Left colon (tissue), 2 donors: ENCODE results near the gene LRRC70. TPM values are rescaled to one million over a fixed set of nuclear protein-coding genes. Genes with fewer than 3 reads are reported as not detected.
A peak's percentile ranks its signal among the peaks of the same experiment; 100 is the strongest.

Experiments
- ATAC-seq: fragments of 200-7000 bp; cut with Tn5 transposase; one replicate; pipeline ENCODE4 v1.9.1; 2020; ENCODE audit warnings: mild to moderate bottlenecking, moderate library complexity
- DNase-seq, 2 donors: peaks; one replicate each; pipeline ENCODE4 v3.0.0-alpha.2; 2020
- intact Hi-C, 2 donors: fragments of 100-400 bp; cut with DNase I in 1 of 2; cut with micrococcal nuclease in 1 of 2; formaldehyde crosslinking; loops; one replicate each; pipeline versions ENCODE4 v1.11.2 to v1.14.0; 2022; cut with DNase I, micrococcal nuclease
- total RNA-seq, 2 donors: library from RNA; stranded (reverse); fragmentation: NEBNext Ultra II Directional; extraction: Animal tissue kit (Norgen Biotek cat#: 25700); gene quantifications; one replicate each; pipeline ENCODE4 v1.2.1, GENCODE V29; 2021
- donor health status: DM: no; HTN: no; CAD: no.
- donor health status: DM: yes; HTN: yes; CAD: no.

Gene LRRC70
- total RNA-seq, 2 donors from 2014 or later = 1.9 to 2.4 TPM

DNA sequence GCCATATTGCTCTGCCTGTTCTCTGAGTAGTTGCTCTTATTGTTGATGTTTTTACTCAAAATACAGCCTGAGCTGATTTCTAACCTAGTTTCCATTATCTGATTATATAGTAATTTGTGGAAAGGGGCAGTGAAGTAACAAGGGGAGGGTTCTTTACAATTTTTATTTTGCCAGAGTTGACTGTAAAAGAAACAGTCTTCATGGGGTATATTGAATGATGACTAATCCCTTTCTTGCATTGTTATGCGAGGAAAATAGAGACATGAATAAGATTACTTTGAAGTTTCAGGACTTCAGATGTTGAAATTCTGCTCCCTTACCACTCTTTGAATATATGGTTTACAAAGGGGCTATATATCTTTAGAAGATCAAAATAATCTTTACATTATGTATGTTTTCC is 9.1 kb upstream of the LRRC70 start:
- DNase-seq = no peak
- intact Hi-C loops = no loop called here
- ATAC-seq = no peak

DNA sequence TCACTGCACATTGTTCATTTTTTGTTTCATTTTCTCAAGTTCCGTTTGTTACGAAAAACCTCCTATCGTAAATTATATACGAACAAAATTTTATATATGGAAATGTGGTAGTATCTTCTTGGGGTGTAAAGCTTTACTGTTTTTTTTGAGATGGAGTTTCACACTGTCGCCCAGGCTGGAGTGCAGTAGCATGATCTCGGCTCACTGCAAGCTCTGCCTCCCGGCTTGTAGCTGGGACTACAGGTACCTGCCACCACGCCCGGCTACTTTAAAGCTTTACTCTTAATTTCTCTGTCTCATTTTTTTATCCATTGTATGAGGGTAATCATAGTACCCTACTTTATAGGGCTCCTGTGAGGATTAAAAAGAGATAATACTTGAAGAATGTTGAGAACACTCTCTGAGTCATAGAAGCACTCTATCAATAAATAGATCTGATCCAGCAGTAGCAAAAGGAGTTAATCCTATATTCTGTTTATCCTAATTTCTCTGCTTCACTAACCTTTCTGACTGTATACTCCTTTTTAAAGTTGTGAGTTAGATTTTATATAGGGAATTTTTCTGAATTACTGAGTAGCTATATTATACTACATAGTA is 5.6 kb upstream of the LRRC70 start:
- intact Hi-C loops = no loop called here
- ATAC-seq (no peak), DNase-seq (no peak)

DNA sequence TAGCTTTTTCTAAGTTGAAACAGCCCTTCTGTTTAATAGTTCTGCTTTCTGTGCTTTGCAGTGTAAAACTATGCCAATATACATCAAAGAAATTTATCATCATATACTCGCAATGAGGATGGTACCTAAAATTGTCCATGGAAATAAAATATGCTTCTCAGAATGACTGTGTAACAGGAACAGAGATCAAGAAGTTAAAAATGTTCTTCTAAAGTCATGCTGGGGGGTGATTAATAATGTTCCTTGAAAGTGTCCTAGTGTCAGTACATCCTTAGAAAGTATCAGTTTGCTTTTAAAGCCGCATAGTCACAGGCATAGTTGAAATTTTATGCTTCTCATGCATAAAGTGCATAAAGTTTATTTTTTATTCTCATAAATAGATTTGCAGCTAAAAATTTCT is 4.0 kb upstream of the LRRC70 start:
- DNase-seq (no peak), ATAC-seq (no peak)
- intact Hi-C loops = no loop called here

DNA sequence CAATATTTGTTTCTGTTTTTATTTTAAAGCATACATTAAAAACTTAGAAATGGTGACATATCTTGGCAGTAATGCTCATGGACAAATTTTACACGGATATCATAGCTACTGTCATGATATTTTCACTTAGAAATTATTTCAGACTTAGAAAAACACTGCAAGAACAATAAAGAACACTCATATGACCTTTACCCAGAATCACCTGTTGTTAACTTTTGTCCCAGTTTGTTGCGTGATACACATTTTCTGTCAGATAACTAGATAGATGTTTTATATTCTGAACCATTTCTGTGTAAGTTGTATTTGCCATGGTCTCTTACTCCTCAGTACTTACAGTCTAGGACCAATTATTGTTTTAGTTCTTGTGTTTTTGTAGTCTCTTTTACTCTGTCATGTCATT is 3.6 kb upstream of the LRRC70 start:
- ATAC-seq (peak; percentile 36), DNase-seq (no peak)
- intact Hi-C loops = no loop called here

DNA sequence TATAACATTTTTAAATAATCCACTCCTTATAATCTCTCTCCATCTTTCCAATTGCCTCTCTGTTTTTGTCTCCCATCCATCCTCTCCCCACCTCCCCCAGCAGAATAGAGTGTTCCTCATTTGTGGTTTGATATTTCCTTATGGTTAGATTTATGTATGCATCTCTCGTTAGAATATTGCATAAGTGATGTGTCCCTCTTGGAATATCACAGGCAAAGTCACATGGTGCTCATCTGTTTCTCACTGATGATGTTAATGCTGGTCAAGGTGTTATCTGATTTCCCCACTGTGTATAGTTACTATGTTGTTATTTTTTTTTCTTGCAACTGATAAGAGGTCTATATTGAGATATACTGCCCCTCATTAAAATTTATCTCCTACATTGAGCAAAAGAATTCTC is 3.1 kb upstream of the LRRC70 start:
- ATAC-seq (no peak), DNase-seq (no peak)
- intact Hi-C loops = no loop called here

DNA sequence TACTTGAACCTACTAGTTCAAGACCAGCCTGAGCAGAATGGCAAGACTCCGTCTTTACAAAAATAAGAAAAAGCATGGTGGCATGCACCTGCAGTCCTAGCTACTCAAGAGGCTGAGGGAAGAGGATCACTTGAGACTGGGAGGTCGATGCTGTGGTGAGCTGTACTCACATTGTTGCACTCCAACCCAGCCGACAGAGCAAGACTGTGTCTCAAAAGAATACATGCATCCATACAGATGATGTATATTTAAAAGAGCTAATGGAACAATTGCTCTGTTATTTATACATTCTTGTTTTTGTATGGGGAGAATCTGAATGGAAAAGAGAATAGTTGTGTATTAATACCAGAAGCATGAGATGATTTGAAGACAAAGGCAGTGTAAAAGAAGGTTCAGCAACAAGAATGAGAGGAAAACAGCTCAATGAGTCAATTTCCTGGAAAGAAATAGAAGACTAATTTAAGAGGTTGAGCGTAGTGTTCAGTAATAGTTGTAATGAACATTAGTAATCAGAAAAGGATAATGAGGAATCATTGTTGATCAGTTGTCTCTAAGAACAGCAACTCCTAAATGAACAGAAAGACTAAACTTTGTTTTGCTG is 1.9 kb upstream of the LRRC70 start:
- DNase-seq (no peak), ATAC-seq (no peak)
- intact Hi-C loops = no loop called here

DNA sequence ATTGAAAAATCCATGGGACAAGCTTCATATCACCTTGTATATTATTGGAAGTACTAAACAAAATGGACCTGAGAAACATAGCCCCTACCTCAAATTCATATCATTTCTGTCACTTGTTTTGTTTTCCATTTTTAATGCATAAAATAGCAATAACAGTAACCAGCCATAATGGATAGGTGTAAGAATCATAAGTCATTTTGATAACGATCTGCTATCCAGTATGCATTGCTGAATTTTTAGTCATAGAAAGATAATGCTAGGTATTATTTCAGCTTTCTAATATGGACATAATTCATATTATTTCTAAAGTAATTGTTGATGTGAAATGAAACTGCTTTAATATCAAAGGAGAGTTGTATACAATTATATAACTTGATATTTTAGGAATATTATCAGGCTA is 1.1 kb upstream of the LRRC70 start:
- DNase-seq (no peak), ATAC-seq (no peak)
- intact Hi-C loops = no loop called here

DNA sequence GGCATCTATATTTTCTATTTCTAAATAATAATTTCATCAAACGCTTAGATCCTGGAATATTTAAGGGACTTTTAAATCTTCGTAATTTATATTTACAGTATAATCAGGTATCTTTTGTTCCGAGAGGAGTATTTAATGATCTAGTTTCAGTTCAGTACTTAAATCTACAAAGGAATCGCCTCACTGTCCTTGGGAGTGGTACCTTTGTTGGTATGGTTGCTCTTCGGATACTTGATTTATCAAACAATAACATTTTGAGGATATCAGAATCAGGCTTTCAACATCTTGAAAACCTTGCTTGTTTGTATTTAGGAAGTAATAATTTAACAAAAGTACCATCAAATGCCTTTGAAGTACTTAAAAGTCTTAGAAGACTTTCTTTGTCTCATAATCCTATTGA is 1.1 kb downstream of the LRRC70 start:
- intact Hi-C loops = no loop called here
- ATAC-seq = no peak
- DNase-seq = no peak

DNA sequence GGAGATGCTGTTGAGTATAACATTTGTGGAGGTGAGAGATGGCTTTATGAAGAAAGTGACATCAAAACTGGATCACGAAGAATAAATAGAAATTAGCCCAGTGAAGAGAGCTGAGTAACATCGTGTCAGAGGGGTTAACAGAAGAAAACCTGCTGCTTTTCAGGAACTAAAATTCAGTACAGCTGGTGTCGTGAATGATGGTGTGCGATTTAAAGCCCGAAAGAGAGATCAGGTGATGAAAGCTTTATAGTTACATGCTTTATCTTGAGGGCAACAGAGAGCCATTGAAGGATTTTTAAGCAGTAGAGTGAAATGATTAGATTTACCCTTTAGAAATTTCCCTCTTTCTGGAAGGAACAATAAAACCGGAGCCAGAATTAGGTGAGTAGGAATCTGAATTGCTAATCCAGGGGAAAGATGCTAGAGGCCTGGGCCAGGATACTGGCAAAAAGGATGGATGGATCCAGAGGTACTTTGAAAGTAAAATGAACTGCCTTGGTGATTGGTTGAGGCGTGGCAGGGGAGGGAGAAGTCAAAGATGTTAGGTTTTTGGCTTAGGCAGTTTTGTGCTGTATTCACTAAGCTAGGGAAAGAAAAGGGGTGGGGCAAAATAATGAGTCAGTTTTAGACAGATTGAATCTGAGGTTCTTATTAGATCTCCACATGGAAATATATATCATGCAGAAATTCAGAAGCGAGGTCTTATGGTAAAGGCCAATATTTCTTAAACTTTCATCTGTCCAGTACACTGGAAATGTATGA is 3.4 kb downstream of the LRRC70 start:
- ATAC-seq (no peak), DNase-seq (no peak)
- intact Hi-C loops = no loop called here

DNA sequence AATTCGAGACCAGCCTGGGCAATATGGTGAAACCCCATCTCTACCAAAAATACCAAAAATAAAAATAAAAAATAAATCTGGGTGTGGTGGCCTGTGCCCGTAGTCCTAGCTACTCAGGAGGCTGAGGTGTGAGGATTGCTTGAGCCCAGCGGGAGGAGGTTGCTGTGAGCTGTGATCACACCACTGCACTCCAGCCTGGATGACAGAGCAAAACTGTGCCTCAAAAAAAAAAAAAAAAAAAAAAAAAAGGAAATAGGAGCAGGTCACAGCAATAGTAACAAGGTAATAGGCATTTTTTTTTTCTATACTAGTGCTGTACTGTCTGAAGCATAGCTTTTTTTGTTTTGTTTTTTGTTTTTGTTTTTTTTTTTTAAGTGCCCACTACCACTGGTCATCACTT is 5.8 kb downstream of the LRRC70 start:
- intact Hi-C loops = no loop called here
- DNase-seq (no peak), ATAC-seq (no peak)

DNA sequence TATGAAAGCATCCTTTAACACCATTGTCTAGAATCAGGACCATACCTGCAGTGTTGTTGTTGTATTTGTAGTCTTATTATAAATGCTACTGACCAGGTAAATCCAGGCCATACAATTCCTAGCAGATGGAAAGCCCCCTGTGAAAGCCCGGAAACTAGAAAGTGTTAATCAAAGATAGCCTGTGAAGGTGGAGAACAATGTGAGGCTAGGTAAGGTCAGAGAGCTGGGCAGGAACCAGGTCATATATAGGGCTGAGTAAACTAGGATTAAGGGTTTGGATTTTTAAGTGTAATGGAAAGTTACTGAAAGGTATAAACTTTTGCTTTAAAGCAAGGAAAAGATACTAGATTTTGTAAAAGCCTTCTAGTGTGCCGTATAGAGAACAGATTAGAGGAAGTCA is 6.7 kb downstream of the LRRC70 start:
- intact Hi-C loops = no loop called here
- no peak for ATAC-seq
- DNase-seq = no peak

DNA sequence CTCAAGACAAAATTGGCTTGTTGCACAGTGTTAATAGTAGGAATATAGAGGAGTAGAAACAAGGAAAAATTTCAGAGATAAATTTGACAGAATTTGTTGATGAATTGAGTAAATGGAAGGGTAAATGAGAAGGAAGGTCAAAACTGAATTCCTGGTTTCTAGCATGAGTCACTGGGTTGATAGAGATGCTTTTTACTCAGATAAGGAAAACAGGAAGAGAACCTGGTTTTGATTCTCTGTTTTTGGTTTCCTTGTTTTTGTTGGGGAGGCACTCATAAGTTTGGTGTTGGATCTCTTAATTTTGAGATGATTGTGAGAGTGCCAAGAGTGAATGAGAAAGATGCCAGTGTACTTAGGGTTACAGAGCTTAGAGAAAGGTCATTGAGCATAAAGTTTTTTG is 7.1 kb downstream of the LRRC70 start:
- DNase-seq (no peak), ATAC-seq (no peak)
- intact Hi-C loops = no loop called here

DNA sequence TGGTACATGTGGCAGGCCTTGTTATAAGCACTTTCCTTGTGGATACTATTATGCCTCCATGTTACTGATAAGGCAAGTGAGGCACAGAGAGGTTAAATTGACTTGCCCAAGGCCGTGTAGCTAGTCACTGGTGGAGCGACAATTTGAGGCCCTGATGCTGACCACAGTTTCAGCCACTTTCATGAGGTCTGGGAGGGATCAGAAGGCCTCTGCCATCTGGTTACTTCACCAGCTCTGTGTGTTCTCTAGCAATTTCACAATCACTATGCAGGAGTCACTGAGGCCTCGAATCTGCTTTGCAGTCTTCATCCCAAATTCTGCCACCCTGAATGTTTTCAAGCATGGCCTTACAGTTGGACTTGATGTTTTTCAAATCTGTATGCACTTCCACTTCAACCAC is 9.1 kb downstream of the LRRC70 start:
- intact Hi-C loops = no loop called here
- ATAC-seq (no peak), DNase-seq (no peak)

DNA sequence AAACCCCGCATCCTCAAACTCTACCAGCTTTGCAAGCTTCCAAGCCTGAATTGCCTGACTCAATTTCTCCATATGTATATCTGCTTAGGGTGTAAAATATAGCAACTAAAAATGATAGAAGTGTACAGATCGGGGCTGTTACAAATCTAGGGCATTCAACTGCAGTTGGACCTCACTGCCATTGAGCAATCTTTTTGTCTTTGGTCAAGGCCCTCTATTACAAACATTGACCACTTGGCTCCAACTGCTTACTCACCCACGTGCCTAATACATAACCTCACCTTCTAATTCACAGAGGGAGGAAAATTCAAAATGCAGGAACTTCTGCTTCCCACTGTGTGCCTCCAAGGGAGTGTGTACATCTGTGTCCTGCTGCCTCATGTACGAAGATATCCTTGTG is 10.0 kb downstream of the LRRC70 start:
- no peak for DNase-seq
- ATAC-seq = no peak
- intact Hi-C loops = no loop called here

DNA sequence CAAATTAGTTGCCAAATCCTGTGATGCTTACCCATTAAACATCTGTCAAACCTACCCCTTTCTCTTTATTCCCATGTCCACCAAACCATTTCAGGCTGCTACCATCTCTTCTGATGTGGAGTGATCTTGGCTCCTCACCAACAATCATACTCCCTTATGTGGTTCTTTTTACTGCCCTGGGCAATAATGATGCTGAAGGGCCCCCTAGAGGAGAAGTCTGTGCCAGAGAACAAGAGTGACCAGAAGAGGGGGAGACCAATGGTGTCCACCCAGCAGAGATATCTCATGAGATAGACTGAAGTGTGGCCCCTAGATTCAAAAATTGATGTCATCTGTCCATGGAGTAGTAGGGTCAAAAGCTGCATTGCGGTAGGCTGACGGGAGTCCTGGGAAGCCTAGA is 10.9 kb downstream of the LRRC70 start:
- ATAC-seq = no peak
- intact Hi-C loops = no loop called here
- DNase-seq = no peak

DNA sequence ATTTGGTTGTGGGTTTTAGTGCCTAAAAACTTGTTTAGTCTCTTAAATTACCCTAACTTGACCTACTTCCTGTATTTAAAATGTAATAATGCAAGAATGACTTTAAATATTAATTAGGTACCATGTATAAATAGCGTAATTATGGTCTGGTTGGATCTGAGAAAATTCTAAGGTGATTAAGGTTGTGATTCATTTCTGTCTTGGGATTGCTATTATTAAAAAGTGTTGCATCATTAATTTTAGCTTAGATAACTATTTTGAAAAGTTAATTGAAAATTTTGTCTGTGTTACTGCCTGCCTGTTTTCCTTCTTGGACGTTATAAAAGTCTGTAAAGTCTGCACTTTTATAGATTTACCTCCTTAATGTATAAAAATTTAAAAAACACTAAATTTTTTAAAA is 11.8 kb downstream of the LRRC70 start:
- intact Hi-C loops = no loop called here
- ATAC-seq (no peak), DNase-seq (no peak)

DNA sequence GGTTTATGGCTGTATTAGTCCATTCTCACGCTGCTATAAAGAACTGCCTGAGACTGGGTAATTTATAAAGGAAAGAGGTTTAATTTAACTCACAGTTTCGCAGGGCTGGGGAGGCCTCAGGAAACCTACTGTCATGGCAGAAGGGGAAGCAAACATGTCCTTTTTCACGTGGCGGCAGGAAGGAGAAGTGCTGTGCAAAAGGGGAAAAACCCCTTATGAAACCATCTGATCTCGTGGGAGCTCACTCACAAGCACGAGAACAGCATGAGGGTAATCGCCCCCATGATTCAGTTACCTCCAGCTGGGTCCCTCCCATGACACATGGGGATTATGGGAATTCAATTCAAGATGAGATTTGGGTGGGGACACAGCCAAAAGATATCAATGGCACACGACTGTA is 13.9 kb downstream of the LRRC70 start:
- ATAC-seq (no peak), DNase-seq (no peak)
- intact Hi-C loops = no loop called here

DNA sequence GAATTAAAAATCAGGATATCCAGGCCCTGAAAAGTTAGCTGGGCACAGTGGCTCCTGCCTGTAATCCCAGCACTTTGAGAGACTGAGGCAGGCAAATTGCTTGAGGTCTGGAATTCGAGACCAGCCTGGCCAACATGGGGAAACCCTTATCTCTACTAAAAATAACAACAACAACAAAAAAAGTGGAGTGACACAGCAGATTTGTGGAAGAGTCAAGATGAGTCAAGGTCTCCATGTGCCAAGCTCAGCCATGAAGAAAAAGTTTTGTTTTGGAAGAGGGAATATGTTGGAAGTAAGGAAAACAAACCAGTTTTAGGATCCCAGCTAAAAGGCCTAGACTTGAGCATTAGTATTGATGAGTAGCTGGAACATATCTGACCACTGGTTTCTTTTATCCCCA is 14.7 kb downstream of the LRRC70 start:
- ATAC-seq (no peak), DNase-seq (no peak)
- intact Hi-C loops = no loop called here

DNA sequence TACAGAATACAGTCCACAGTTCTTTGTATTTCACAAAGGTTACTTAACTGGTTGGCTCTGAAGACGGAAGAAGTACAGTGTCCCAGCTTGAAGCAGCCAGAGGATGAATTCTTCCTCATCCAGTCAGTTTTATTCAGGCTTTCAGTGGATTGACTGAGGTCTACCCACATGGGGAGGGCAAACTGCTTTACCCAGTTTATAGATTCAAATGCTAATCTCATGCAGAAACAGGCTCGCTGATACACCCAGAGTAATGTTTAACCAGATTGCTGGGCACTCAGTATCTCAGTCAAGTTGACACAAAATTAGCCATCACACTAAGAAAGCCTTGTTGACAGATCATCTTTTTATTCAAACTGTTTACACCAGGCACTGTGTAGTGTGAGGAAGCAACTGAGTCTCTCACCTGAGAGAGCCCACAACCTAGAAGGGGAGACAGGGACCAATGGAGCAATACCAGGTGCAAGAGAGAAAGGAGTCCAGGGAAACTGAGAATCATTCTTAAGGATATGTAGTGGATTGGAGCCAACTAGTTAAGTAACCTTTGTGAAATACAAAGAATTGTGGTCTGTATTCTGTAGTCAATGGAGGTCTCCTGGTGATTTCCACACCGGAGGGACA is 15.9 kb downstream of the LRRC70 start:
- ATAC-seq (peak; percentile 50), DNase-seq (no peak)
- intact Hi-C loops = no loop called here

DNA sequence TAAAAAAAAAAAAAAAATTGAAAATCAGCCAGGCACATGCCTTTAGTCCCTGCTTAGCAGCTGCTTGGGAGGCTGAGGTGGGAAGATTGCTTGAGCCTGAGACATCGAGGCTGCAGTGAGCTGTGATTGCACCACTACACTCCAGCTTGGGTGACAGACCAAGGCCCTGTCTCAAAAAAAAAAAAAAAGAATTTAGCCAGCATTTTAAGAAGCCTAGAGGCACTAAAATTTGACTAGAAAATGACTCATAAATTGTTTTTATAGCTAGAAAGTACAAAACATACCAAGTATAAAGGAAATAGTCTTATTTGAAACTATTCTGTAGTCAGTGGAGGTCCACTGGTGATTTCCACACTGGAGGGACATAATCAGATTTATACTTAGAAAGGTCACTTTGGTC is 17.5 kb downstream of the LRRC70 start:
- no peak for DNase-seq
- intact Hi-C loops = no loop called here
- no peak for ATAC-seq
